GM12891 (cell line): ENCODE measurements around the gene MYMX.
"Not testable (repeated sequence)": the region's sequence is repeated elsewhere in the genome, so short reads cannot be mapped to it uniquely, and the experiment has no call there.

Experiments used
- DNase-seq: peaks from one replicate; pipeline ENCODE4 v3.0.0; 2011; ENCODE audit warnings: low spot score; ENCODE audit not compliant: insufficient read length
- FAIRE-seq: peaks from 2 replicates; lab custom pipeline; 2011; peaks lifted over from hg19 to GRCh38; lab: Jason Lieb, UNC
- PAX5 ChIP-seq: IDR thresholded peaks from 2 replicates; pipeline ENCODE4 v1.6.1; 2011; ENCODE audit warnings: low read length, moderate library complexity, mild to moderate bottlenecking; ENCODE audit not compliant: insufficient read depth, severe bottlenecking
- POLR2A ChIP-seq: IDR thresholded peaks from 2 replicates; pipeline ENCODE4 v1.6.1; 2011; ENCODE audit warnings: low read depth, low read length, control low read depth
- POLR2AphosphoS5 ChIP-seq: IDR thresholded peaks from 2 replicates; pipeline ENCODE4 v1.6.1; 2011; ENCODE audit warnings: low read depth, low read length, control low read depth
- POU2F2 ChIP-seq: IDR thresholded peaks from 2 replicates; pipeline ENCODE4 v1.6.1; 2011; ENCODE audit warnings: low read depth, mild to moderate bottlenecking, control low read depth, low read length, moderate library complexity
- SPI1 ChIP-seq: IDR thresholded peaks from 2 replicates; pipeline ENCODE4 v1.6.1; 2011; ENCODE audit warnings: low read depth, low read length, control low read depth
- TAF1 ChIP-seq: IDR thresholded peaks from 2 replicates; pipeline ENCODE4 v1.6.1; 2011; ENCODE audit warnings: low read depth, low read length, control low read depth

The MYMX gene

DNA sequence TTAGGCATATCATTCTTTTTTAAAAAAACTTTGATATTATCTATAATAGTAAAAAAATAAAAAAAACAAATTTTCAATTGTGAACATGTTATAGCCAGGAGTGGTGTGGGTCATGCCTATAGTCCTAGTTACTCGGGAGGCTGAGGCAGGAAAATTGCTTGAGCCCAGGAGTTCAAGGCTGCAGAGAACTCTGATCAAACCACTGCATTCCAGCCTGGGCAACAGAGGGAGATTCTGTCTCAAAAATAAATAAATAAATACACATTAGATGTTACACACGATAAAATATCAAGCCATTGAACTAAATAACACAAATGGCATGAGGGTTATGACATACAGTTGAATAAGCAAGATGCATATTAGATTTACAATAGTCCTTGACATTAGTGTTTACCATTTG is 27.9 kb upstream of the MYMX start:
- TF ChIP-seq POU2F2 (no peak), POLR2A (no peak), SPI1 (no peak), POLR2AphosphoS5 (no peak), TAF1 (no peak), PAX5 (no peak)
- DNase-seq = no peak
- FAIRE-seq = no peak

DNA sequence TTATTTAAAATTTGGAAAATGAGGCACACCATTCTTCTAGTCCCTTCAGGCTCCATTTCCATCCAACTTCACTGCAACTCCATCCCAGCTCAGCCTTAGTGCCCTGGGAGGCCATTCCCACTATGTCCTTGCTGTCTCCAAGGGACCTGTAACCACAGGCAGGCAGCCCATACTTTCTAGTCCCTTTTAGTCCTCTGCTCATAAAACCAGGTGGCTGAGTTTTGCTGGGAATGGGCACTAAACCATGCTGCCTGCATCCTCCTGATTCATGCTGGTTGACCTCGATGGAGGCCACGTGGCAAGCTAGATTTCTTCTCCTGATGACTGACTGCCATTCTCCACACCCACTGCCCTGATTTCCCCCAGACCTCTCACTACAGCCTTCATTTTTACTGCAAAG is 27.5 kb upstream of the MYMX start:
- no peak for DNase-seq
- TF ChIP-seq POLR2AphosphoS5 (no peak), POLR2A (no peak)
- FAIRE-seq = no peak

DNA sequence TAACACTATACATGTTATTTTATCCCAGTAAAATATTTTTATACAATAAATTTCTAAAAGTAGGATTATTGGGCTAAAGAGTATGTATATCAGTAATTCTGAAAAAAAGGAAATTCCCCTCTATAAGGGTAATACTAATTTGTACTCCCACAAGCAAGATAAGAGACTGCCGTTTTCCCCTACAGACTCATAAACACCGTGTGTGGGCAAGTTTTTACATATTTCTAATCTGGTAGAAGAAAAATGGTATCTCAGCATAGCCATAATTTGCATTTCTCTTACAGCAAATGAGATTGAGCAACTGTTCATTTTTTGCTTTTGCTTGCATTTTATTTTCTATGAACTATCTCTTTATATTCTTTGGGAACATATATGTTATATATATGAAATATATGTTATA is 26.0 kb upstream of the MYMX start:
- DNase-seq (no peak), FAIRE-seq (no peak)
- no peak for TF ChIP-seq POLR2A
- 0 out of 2 replicates have a peak, but pooled peaks have one; percentile 24 for TF ChIP-seq POU2F2
- TF ChIP-seq TAF1 = no peak
- no peak for TF ChIP-seq POLR2AphosphoS5
- TF ChIP-seq PAX5 = no peak

DNA sequence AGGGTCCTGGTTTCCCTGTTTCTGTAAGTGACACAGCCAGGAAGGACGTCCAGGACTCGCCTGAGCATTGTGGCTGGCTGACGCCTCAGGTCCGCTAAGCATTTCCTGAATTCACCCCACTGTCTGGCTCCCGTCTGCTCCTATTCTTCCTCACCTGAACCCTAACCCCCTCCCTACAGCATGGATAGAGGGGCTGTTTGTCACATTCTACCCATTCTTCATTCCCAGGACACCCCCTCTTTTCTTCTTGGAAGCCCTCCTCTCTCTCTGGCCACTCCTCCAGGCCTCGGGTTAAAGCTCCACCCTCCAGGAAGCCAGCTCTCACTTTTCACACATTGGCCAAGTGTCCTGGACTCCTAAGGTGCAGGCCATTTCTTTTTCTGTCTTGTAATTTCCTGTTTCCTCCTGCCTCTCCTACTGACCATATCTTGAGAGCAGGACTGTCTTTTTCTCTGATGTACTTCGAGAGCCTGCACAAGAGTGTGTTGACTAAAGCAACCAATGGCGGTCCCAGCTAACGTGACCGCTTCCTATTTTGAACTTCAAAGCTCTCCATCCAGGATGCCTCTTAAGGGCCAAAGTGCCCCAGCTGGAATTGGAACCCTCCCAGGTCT is 24.2 kb upstream of the MYMX start:
- TF ChIP-seq PAX5 (no peak), SPI1 (no peak), POU2F2 (no peak), TAF1 (no peak), POLR2A (no peak), POLR2AphosphoS5 (no peak)
- FAIRE-seq (no peak), DNase-seq (no peak)

DNA sequence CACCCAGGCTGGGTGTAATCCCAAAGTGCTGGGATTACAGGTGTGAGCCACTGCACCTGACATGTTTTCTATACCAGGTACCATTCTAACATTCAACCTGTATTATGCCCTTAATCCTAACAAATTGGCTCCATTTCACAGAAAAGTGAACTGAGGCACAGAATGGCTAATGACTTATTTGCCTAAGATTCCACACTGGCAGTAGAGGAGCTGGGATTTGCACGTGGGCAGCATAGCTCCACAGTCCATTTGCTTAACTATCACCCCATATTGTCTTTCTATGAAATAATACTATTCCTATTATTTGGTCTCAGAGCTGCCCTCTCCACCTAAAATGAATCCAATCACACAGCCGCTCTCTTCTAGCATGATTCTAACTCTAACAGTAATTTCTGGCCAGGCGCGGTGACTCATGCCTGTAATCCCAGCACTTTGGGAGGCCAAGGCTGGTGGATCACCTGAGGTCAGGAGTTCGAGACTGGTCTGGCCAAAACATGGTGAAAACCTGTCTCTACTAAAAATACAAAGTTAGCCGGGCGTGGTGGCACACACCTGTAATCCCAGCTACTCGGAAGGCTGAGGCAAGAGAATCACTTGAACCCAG is 23.3 kb upstream of the MYMX start:
- FAIRE-seq (no peak), DNase-seq (no peak)
- no peak for TF ChIP-seq SPI1
- TF ChIP-seq PAX5 = no peak
- no peak for TF ChIP-seq POLR2A
- no peak for TF ChIP-seq POLR2AphosphoS5
- TF ChIP-seq POU2F2 = no peak
- no peak for TF ChIP-seq TAF1

DNA sequence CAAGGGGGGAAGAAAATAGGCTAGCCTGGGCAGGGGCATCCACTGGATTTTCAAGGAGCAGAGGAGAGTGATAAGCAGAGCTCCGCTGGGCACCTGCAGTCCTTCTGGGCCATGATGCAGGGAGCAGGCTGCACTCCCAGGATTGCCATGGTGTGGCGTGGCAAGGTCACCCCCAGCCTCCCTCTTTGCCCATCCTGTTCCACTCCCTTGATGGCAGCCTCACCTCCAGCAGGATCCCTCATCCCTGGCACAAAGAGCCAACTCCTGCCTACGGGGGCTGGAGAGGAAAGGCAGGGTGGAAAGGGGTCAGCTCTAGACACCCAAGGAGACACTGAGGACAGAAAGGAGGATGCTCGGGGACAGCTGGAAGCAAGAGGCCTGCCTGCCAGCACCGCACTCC is 22.4 kb upstream of the MYMX start:
- no peak for DNase-seq
- TF ChIP-seq PAX5 (no peak), TAF1 (no peak), POU2F2 (no peak), POLR2AphosphoS5 (no peak), SPI1 (no peak), POLR2A (no peak)
- FAIRE-seq = no peak

DNA sequence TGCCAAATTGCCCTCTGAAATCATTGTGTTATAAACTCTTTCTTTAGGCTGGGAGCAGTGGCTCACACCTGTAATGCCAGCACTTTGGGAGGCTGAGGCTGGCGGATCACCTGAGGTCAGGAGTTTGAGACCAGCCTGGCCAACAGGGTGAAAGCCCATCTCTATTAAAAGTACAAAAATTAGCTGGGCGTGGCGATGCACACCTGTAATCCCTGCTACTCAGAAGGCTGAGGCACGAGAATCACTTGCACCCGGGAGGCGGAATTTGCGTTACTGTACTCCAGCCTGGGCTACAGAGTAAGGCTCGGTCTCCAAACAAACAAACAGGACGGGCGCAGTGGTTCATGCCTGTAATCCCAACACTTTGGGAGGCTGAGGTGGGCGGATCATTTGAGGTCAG is 20.4 kb upstream of the MYMX start:
- not testable (repeated sequence) for FAIRE-seq, DNase-seq

DNA sequence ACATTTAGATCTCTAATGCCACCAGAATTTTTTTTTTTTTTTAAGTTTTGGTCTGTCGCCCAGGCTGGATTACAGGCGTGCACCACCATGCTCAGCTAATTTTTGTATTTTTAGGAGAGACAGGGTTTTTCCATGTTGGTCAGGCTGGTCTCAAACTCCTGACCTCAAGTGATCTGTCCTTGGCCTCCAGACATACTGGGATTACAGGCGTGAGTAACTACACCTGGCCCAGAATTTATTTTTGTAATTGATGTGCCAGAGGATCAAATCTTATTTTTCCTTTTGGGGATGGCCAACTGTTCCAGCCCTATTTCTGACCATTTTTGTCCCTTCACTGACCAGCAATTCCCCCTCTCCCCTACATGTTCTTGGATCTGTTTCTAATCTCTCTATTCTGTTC is 18.0 kb upstream of the MYMX start:
- TF ChIP-seq POU2F2 (no peak), TAF1 (no peak)
- FAIRE-seq = no peak
- DNase-seq = no peak

DNA sequence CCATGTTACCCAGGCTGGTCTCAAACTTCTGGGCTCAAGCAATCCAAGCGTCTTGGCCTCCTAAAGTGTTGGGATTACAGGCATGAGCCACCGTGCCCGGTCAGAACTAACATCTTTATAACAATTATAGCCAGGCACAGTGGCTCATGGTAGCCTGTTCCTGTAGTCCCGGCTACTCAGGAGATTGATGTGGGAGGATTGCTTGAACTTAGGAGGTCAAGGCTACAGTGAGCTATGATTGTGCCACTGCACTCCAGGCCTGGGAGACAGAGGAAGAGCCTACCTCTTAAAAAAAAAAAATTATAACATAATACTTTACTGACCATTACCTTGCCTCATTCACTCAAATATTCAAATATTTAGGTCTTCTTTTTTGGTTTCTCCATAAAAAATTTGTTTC is 16.8 kb upstream of the MYMX start:
- no peak for DNase-seq
- FAIRE-seq = no peak
- TF ChIP-seq POLR2AphosphoS5 (no peak), PAX5 (no peak), TAF1 (no peak), POU2F2 (no peak), SPI1 (no peak), POLR2A (no peak)

DNA sequence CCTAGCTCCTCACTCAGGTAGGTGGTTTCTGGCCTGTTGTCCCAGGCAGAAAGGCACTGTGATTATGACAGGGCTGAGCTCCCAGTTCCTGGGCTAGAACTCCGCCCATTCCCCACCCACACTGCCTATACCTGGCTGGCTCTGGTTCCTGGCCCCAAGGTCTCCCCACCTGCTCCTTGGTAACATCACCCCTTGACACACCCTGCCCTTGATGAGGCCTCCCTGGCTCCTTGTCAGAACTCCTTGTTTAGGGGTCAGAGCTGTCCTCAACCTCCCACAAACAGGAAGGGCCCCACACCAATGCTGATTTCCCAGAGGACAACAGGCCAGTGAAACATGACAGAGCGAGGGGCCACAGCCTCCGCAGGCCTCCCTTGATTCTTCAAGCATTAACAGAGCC is 15.5 kb upstream of the MYMX start:
- TF ChIP-seq SPI1 (0 out of 2 replicates have a peak, but pooled peaks have one; percentile 5), PAX5 (no peak), POU2F2 (no peak), POLR2AphosphoS5 (no peak), TAF1 (no peak), POLR2A (no peak)
- no peak for FAIRE-seq
- DNase-seq = no peak

DNA sequence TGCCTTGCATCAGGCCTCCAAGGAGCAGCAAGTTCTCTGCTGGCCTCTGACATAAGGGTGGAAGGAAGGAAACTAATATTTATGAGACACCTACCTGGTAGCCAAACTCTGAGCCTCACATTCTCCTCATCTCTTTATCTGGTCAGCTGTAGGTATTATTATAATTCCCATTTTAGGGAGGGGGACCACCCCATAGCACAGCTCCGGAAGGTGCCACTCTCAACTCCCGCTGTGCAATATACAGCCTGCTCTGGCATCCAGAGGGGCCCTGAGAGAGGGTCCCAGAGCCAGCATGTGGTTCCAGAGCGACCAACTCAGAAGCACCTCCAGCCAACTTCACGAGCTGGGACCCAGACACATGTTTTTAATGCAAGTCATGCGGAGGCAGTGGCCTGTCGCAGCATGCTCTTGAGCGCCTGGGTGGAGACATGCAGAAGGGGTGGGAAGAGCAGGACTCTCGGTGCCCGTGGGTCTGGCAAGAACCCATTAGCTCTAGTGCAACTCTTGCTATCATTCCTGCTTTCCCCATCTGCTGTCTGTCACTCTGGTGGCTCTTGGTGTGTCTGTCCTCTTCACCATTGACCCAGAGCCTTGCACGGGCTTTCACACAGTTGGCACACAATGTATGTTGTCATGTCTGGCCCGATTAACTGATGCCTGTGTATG is 15.0 kb upstream of the MYMX start:
- FAIRE-seq = no peak

More for the DNA sequence above, 15.0 kb upstream of the MYMX start:
- no peak for DNase-seq
- TF ChIP-seq PAX5 (no peak), TAF1 (no peak), SPI1 (no peak)
